Jurkat, Clone E6-1 (cell line): ENCODE data around the gene NRROS.
"Not testable (repeated sequence)": the region's sequence is repeated elsewhere in the genome, so short reads cannot be mapped to it uniquely, and the experiment has no call there.

Source experiments
- DNase-seq: peaks from one replicate; pipeline ENCODE4 v3.0.0-alpha.2; 2011; ENCODE audit warnings: low read depth, low spot score
- H3K4me3 ChIP-seq: 2 replicates; pipeline ENCODE4 v1.5.1; 2011; ENCODE audit warnings: mild to moderate bottlenecking, low read length, control low read depth, moderate library complexity

Gene NRROS

DNA sequence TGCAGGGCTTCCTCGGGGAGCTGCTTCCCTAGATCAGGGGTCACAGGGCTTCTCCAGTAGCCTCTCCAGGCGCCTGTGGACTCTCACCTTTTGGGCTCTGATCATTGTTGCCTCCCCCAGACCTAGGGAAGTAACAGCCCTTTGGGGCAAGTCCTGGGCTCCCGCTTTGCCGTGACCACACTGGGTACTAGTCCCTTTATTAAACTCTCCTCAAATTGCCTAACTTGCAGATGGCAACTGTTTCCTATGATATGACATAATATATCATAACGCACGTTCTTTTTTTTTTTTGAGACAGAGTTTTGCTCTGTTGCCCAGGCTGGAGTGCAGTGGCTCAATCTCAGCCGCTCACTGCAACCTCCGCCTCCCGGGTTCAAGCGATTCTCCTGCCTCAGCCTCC lies 17.9 kb upstream of the NRROS start:
- no peak overlapping the region for H3K4me3 ChIP-seq
- no peak for DNase-seq

DNA sequence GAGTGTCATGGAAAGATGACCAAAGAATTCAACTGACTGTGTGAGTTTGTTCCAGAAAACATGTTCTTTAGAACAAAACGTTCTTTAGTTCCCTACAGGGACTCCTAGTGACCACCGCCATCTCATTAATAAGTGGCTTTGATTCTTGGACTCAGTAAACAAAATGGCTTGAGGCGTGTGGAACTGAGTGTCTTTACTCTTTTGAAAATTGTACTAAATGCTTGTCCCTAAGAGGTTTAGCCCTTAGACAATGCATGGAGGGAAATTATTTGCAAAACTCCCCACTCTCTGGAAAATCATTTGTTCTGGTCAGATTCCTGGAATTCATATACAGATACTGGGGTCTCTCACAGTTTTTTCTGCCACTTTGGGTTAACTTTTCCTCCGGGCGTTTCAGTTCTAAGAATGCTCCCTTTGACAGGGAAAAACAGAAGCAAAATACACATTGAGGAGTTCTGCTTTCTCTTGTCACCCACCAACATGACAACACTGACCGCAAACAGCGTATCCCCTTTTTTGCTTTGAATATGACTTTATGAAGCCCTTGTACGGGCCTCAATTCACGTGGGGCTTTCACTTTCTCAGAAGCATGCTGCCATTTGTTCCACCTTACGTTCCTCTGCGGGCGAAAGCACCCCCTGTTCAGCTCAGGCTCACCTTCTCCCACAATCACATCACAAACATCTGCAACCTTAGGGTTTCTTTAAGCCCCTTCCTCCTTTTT lies 15.3 kb upstream of the NRROS start:
- H3K4me3 ChIP-seq: no peak overlapping the region
- no peak for DNase-seq

DNA sequence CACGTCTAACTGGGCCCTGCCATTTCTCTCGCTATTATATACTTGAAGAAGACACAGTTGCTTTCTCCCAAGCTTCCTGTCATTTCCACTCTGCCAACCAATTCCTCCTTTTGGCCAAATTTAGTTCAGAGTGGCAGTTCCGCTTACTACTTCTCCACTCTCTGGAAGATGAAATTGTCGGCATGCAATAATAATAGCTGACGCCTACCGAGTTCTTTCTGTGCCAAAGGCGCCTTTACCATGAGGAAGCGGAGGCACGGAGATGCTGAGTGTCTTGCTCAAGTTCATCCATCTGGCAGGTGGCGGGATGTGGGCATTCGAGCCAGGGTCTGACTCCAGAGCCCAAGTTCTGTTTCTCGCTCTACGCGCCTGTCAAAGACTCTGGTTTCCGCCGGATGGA lies 14.6 kb upstream of the NRROS start:
- H3K4me3 ChIP-seq: no peak overlapping the region
- no peak for DNase-seq

DNA sequence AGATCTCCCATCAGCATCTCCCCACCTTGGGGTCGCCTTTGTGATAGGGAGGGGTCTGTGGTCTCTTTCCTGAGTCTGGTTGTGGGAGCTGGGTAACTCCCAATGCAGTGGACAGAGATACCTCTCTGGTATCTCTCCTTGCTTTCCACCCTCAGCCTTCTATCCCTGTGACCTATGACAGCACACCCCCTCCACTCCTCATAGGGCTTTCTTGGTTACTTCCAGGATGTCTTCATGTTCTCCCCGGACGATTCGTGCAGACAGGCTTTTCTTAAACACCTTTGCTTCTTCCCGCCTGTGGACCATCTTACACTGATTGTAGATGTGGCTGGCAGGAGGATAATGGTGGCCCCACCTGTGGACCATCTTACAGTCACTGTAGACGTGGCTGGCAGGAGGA lies 14.2 kb upstream of the NRROS start:
- no peak for DNase-seq
- no peak overlapping the region for H3K4me3 ChIP-seq

DNA sequence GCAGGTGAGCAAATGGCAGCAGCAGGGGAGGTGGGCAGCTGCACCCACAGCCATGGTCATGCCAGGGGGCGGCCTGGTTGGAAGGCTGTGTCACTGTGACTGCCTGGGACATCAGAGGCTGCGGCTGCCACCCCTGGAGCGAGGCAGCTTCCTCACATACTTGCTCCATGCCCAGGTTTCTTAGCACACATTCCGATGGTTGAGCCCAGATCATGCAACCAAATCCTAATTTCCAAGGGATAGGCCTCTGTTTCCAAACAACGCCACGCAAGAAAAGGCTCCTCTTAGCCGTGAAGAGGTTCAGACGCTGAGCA lies 11.6 kb upstream of the NRROS start:
- no peak for DNase-seq
- no peak overlapping the region for H3K4me3 ChIP-seq

DNA sequence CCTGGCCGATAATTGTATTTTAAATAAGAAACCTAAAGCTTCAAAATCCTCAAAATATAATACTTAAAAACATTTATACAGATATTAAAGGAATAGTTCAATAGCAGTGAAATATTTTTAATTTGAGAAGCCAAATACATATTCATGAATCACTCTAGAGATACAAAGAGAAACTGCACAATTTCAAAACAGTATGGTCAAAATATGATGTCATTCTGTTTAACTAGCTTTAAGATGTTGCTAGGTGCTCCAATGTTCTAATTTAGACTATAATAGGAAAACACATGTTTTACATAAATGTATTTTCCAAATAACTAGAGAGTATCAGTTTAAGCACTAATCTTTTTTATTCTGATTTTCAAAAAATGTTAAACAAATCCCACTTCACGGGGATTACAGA lies 10.3 kb upstream of the NRROS start:
- H3K4me3 ChIP-seq: no peak overlapping the region
- DNase-seq: no peak

DNA sequence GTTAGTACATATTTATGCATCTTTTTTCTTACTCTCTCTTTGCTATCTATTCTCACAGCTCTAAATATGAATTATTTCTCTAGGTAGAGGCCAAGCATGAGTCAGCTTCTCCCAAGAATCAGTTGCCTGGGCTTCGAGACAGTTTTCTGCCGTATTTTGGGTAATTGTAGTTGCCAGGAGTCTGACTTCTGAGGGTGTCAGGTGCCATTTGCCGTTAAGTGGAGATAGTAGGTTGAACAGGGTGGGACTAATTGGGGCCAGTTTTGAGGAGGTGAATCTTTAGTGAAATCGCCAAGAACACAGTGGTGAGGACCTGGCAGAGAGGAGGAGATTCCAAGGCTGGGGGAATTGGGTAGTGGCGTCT lies 7.8 kb upstream of the NRROS start:
- DNase-seq: no peak
- peak overlapping the region; percentile 51 for H3K4me3 ChIP-seq

DNA sequence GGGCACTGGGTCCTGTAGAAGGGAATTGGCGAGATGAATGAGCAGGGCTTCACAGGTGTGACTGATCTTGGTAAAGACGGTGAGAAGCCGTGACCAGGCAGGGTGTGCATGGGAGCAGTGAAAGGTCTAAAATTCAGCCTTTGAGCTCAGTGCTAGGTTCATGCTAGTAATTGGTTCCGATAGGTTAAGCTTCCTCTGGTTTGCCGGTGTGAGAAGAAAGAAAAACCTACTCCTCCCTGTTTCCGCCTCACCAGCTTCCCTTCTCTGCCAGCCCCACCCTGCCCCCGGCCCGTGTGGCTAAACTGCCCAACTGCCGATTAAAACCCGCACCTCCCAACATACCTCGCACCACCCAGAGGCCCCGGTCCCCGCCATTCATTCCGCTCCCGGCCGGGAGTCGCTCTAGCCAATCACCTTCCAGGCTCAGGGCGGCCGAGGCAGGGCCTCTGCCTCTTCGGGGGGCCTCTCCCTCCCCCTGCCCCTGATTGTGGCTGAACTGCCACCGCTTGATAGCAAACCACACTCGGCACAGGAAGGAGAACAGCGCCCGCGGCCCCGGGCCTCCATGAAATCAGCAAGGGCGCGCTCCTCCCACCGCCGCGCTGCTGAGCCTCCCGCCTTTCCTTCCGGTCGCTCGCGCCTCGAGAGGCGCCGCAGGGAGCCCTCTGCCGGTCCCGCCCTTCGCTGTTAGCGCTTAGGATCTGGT lies 7.3 kb upstream of the NRROS start:
- DNase-seq: peak; percentile 99
- peak overlapping the region; percentile 80 for H3K4me3 ChIP-seq

DNA sequence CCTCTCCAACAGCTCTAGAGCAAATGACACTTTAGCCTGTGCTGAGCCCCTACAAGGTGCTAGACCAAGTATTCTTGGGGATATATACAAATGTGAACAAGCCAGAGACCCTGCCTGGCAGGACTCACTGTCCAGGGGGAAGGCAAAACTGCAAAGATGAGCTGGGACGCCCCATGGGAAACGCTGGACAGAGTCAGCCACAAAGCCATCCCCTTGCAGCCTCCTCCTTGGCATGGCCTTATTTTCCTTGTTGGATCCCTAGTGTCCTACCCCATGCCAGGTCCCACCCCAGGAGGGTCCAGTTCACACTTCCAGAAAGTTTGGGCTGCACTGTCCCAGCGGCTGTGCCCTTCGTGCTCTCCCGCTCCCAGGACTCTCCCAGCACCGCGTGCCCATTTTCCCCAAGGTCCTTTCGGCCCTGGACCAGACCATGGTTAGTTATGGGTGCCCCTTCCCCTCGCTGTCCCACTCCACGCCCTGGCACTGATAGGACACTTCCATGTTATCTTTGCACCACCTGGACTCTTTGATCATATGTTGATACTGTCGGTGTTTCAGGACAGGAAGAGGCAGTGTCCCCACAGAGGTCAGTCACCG lies 5.8 kb upstream of the NRROS start:
- peak overlapping the region; percentile 80 for H3K4me3 ChIP-seq
- no peak for DNase-seq

DNA sequence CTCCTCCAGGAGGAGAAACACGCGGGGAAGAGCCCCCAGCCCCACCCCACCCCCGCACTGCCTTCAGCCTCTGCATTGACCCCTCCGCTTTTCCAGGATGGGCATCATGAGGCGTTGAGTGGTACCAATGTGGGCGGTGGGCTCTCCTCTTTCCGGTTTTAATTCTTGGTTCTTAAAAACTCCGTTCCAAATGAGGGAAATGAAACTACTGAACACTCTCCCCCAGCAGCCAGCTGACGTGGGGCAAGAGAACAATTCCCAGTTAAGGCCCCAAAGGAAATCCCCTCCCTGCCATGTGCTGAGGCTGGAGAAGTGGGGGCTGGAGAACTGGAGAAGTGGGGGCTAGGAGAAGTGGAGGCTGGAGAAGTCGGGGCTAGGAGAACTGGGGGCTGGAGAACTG lies 5.3 kb upstream of the NRROS start:
- H3K4me3 ChIP-seq: peak overlapping the region; percentile 80
- DNase-seq: no peak

DNA sequence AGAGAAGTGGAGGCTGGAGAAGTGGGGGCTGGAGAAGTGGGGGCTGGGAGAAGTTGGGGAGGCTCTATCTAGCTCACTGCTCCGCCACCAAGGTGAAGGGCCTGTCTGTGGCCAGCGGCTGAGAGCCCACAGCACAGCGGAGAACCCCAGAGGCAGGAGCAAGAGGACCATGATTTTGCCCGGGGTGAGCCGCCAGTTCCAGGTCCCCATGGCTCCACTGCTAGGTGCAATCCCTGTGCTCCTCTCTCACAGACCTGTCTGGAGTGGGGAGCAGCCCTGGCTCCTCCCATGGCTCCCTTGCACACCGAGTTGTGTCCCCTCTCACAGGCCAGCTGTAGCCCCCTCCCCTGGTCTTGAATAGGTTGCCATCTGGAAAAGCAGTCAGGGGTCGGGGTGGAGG lies 4.7 kb upstream of the NRROS start:
- no peak for DNase-seq
- H3K4me3 ChIP-seq: peak overlapping the region; percentile 80

DNA sequence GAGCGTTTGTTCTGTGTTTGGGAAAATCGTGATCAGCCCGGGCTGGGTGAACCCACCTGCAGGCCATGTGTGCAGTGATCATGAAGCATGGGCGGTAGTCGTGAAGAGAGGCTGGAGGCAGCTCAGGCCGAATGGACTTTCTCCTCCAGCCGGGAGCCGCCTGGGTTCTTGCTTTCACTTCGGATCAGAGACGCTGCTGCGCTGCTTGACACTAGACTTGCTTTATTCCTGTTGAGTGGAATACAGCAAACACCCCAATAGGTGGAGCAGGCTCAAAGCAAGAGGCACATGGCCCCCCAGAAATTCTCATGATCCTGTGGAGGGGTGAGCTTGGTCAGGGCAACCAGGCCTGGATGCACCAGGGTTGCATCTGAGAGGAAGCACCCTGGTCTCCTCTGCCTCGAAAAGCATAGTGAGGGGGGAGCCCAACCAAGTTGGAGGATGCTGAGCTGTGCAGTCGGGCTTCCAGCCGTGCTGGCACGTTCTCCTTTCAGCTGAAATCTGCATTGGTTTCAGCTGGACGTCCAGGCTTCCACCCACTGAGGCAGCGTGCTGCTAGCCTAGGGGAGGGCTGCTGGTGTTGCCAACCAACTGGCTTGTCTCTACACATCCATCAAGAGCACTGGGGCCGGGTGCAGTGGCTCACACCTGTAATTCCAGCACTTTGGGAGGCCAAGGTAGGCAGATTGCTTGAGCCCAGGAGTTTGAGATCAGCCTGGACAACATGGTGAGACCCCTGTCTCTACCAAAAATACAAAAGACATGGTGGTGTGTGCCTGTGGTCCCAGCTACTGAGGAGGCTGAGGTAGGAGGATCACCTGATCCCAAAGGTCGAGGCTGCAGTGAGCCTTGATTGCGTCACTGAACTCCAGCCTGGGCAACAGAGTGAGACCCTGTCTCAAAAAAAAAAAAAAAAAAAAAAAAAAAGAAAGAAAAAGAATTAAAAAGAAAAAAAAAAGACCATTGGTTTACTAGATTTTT lies 2.8 kb upstream of the NRROS start:
- DNase-seq: no peak
- peak overlapping the region; percentile 2; the same call in 1 of the 2 replicates for H3K4me3 ChIP-seq

DNA sequence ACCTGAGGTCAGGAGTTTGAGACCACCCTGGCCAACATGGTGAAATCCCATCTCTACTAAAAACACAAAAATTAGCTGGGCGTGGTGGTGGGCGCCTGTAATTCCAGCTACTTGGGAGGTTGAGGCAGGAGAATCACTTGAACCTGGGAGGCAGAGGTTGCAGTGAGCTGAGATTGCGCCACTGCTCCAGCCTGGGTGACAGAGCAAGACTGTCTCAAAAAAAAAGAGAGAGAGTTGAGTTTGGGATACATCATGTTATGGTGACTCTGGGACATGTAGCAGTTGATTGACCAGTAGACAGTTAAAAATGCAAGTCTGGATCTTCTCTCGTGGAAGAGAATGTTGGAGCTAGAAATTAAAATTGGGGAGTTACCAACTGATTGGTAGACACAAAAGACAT lies 1.6 kb upstream of the NRROS start:
- not testable (repeated sequence) for DNase-seq, H3K4me3 ChIP-seq

DNA sequence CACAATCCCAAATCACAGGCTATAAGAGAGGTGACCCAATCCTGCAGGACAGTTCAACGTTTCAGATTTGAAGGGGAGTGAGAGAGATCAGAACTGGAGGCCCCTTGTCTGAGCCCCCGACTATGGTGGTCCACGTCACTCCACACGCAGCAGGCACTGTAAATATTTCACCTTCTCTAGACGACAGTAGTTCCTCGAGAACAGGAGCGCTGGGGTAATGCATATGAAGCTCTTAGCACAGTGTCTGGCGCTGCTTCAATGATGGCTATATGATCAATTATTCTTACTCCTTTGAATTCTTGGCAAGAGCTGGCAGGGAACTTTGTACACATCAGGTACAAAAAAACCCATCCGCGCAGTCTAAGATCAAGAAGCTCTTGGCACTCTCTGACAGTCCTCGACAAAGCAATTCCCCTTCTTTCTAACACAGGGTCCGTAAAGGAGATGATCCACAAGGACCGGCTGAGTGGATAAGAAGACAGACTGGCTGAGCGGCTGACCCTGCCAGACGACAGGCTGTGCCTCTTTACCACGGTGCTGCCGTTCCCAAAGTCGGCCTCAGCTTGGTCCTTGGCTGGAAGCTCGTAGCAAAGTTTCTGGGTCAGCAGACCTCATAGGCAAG lies 522 bp upstream of the NRROS start:
- DNase-seq: peak; percentile 70
- peak overlapping the region; percentile 89 for H3K4me3 ChIP-seq

DNA sequence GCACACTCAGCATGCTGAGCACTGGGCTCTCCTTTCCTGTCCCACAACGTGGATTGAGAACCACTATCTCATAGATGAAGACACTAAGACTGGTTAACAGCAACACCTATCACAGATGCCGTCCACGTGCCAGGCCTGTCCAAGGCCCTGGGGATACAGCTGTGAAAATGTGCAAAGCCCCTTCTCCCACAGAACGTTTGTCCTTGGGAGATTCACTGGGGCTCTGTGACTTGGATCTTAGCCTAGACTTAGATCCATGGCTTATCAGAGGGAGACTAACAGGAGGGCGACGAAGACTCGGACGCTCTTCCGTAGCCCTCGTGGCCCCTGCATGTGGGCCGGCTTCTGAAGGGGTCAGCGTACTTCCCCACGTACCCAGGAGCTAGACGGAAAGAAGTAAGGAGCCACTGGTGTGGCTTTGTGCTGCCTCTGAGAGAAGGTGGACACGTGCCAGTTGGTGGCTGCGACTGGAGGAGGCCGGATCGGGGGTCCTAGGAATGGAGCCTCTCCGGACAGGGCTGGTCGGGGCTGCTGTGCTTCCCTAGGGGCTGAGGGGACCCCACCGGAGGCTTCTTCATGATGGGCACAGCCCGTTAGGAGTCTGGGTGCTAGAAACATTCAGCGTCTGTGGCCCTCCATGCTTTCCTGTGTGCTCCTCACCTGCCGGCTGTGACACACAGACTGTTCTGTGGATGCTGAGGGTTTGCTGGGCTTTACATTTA lies 964 bp downstream of the NRROS start:
- peak overlapping the region; percentile 89 for H3K4me3 ChIP-seq
- DNase-seq: no peak

DNA sequence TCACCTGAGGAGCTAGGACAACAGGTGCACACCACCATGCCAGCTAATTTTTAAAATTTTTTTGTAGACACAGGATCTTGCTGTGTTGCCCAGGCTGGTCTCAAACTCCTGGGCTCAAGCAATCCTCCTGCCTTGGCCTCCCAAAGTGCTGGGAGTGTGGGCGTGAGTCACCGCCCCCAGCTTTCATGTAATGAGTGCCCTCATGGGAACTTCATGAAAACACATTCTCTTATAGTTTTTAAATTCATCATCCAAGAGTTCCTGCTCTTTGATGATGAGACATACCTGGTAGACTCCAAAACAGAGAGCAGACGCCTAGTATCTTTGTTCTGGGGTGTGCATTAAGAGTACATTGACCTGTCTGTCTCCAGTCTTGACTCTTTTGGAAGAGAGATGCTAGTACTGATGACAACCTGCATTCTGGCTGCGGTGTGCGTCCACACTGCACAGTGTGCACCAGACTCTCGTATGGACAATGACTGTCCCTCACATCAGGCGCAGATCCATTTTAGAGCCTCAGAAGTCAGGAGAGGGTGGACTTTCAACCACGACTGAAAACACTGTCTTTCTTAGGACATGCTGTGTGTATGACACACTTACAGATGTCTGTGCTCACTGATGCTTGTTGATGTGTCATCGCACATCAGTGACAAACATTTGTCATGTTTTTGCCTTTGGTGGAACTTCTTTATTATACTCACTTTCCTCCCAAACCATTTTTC lies 2.0 kb downstream of the NRROS start:
- peak overlapping the region; percentile 89 for H3K4me3 ChIP-seq
- DNase-seq: no peak

DNA sequence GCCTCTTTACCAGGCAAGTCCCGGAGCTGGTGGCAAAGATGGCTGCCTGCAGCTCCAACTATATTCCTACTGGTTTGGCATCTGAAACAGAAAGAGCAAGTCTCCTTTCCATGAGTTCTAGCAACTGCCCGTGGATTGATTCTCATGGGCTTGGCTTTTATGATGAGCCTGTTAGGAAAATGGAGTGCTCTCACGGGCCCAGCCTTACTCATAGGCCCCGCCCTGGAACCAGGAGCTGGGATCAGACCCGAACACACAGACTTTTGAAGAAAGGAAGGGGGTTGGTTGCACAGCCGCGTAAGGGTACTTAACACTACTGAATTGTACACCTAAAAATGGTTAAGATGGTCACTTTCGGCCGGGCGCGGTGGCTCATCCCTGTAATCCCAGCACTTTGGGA lies 2.9 kb downstream of the NRROS start:
- peak overlapping the region; percentile 89 for H3K4me3 ChIP-seq
- no peak for DNase-seq

DNA sequence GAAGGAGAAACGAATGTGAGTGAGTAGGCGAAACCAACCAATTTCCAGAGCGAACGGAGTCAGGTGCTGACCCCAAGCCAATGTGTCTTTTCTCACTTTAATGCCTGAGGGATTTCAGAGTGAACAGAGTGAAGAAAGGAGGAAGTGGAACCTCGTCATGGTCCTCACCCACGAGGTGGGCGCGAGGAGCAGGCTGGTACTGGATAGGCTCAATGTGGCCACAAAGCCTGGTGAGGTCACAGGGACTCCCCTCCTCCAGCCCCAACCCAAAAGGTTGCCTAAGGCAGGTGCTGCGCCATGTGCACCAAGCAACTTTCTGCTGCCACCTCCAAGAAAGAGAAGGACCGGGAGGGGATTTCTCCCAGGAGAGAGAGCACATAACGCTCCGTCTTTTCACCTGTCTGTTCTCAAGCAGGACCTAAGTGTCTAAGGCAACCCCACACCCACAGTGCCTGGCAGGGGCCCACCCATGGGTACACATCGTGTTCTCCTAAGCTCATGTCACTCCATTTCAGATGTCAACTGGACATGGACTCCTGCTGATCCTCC lies 3.8 kb downstream of the NRROS start:
- H3K4me3 ChIP-seq: no peak overlapping the region
- DNase-seq: no peak
